TTC549 (cell line): ENCODE measurements around the gene NUDT21.

ENCODE experiments used
- FAIRE-seq: peaks from 2 replicates; lab custom pipeline; 2012; peaks lifted over from hg19 to GRCh38; lab: Jason Lieb, UNC

NUDT21 gene

DNA sequence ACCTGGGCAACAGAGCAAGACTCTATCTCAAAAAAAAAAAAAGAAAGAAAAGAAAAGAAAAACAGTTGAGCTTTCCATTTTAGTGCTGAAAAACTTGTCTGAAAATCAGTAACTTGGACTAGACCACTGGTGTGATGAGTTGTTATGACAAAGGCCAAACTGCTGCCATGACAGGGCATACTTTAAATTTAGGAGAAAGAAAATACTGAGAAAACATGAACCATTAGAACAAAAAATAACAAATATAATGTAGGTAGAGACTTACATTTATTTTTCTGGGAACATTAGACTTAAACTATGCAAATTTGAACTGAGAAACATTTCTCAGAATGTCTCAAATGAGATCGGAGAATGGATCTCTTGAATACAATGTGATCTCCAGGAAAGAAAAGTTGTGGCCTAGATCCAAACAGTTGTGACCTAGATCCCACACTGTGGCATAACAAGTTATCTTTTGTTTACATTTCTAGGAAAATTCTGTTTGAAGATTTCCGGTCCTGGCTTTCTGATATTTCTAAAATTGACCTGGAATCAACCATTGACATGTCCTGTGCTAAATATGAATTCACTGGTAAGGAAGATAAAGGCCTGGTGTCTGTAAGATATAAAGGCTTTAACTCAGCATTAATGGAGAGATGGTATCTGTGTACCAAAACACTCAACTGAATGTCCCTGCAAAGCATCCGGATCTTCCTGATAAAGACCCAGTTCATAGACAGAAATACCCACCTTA is 11.1 kb upstream of the NUDT21 start:
- FAIRE-seq = no peak

DNA sequence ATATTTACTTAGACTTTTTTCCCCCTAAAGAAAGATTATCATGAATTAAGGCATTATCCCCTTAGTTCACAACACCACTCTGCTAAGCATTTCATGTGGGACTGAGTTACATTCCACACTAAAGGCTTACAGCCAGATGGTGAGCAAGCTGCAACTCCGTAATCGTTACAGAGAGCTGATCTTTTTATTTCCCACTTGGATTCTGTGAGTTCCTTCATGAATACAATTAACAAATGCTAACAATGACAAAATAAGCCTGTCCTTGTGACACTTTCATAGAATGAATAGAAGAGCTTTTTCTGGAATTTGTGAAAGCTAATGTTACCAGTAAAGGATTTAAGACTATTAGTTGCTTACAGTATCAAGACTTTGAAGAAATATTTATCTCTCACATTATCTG is 9.0 kb upstream of the NUDT21 start:
- no peak for FAIRE-seq

- no peak for FAIRE-seq
These were observed 6.9 kb upstream of the NUDT21 start for GRCh38 chr16:56457927-56458470.

DNA sequence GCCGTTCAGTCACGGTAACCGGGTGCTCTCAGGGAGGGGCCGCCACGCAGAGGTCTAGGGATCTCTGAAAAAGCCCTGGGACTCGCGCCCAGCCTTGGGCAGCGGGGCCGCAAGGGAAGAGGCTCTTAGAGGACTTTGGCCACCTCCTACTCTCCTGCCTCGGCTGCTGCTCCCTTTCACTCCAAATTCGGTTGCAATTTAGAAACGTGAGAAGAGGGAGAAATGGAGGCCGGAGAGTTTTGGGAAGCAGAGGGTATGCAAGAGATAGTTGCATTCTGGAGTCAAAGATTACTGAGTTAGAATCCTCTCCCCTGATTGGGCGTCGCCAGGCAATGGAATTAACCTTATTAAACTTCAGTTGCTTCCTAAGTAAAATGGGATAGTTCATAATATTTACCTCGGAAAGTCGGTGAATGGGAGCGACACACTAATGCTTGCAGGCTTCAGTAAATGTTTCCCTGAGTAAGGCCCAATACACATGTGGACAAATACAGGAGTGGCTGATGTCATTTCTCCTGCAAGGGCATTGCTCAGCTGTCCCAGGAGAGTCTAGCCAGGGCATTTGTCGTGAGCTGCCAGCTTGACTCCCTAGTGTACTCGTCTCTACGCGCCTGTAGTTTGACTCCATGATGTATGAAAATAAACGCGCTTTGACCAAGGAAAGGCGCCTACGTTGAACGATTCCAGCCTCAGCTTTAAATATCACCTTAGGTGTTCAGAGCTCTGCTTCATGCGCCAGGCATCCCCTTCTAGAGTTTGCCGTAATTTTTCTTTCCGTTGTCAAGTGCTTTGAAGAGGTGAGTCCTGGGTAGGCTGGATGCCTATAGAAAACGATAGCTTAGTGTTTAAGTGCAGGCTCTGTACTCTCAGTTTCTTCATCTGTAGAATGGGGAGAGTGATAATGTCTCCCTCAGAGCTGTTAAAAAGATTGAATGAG is 889 bp upstream of the NUDT21 start:
- FAIRE-seq = no peak

GRCh38 chr16:56450275-56450985 is 702 bp downstream of the NUDT21 start:
- FAIRE-seq = no peak

DNA sequence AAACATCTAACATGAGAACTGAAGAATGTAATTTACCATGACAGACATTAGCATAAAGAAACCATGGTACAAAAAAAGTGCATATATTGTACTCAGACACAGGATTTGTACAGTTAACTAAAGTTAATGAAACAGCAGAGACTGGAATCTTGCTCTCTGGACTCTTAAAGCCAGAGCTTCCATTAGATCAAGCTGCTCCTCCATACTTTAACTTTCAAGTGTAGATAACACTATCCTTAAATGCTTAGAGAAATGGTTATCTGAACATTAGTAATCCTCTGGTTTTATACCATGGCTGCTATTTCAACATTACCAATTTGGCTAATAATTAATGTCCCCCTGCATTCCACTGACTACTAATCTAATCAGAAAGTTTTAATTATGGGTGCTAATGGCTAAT is 3.1 kb downstream of the NUDT21 start:
- FAIRE-seq = no peak

- FAIRE-seq = no peak
These were observed 3.8 kb downstream of the NUDT21 start for GRCh38 chr16:56447286-56447685.

DNA sequence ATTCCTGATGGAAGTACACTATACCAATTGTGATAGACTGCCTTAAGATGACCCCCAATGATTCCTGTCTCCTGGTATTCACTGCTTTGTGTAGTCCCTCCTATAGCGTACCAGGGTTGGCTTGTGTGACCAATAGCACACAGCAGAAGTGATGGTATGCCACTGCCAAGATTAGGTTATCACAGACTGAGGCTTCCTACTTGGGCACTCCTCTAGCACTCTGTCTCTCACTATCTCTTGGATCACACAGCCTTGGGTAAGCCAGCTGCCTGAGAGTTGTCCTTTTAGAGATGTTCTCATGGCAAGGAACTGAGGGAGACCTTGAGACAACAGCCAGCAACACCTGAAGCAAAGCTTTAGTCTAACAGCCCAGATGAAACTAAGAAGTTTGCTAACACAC is 13.1 kb downstream of the NUDT21 start:
- FAIRE-seq = no peak

- no peak for FAIRE-seq
These were observed 14.9 kb downstream of the NUDT21 start for GRCh38 chr16:56436258-56436657.

DNA sequence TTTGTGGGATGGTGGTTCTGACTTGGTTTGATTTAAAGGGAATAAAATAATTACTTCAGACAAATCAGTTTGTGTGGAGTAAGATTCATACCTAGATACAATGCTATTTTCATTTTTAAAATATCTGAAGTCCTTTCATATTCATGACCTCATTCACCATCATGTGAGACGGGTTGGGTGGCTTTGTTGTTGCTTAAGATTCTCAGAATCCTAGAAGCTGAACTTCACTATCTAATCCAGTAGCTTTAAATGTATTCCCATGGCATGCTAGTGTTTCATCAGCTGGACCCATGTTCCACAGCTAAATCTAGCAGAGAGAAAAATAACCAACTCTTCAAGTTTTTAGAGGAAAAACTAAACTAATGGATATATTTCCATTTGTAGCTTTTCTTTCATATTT is 23.0 kb downstream of the NUDT21 start:
- no peak for FAIRE-seq

DNA sequence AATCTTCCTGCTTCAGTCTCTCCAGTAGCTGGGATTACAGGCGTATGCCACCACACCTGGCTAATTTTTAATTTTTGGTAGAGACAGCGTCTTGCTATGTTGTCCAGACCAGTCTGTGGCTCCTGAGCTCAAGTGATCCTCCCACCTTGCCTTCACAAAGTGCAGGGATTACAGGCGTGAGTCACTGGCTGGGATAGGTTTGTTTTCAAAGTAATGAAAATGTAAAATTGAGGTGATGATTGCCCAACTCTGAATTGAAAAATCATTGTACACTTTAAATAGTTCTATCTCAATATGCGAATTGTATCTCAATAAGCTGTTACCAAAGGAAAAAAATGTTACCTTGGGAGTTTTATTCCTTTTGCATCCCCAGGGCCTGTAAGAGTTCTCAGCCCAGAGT is 24.5 kb downstream of the NUDT21 start:
- FAIRE-seq = no peak

DNA sequence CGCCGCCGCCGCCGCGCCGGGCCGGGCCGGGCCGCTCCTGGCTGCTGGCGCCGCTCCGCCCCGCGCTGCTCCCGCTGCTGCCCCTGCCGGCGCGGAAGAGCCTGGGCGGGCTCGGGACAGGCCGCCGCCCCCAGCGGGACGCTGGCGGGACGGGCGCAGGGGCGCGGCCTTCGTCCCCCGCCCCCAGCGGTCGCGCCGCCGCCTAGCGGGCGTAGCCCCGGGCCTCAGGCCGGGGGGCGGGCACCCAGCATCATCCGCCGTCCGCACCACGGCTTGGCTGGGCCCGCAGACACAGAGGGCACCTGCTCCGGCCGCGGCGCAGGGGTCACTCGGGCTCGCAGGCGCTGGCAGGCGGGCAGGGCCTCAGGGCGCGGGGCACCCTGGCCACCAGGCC is 25.7 kb downstream of the NUDT21 start, which contains the start of gene AMFR:
AMFR (minus strand) TSS at position 107 of the 394 bp plus-strand sequence. CDS start 218 bp downstream, outside the sequence.
- no peak for FAIRE-seq

DNA sequence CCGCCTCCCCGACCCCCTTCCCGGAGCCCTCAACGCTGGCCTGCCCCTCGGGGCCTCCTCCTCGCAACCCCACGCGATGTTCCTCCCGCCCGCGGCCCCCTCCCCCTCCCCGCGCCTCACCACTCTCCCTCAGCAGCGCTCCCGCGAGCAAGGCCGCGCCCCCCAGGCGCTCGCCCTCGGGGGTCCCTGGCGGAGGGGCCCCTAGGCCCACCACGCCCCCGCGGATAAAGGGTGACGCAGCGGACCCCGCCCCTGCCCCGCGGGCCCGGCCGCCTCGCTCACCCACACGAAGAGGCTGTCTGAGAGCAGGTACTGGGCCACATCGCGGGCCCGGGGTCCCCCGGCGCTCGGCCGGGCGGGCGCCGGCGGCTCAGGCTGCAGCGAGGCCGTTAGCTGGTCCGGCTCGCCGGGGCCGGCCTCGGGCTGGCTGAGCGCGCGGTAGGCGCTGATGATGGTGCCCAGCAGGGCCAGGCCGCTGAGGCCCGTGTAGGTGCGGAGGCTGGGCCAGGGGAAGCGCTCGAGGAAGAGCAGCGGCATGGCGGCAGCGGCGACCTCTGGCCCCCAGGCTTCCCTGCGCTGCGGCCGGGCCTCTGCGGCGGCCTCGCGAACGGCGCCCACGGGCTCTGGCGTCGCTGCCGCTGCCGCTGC is 26.2 kb downstream of the NUDT21 start:
- no peak for FAIRE-seq

- FAIRE-seq = no peak
These were observed 26.7 kb downstream of the NUDT21 start for GRCh38 chr16:56424404-56424764.

- FAIRE-seq = no peak
These were observed 27.3 kb downstream of the NUDT21 start for GRCh38 chr16:56423584-56424403.

DNA sequence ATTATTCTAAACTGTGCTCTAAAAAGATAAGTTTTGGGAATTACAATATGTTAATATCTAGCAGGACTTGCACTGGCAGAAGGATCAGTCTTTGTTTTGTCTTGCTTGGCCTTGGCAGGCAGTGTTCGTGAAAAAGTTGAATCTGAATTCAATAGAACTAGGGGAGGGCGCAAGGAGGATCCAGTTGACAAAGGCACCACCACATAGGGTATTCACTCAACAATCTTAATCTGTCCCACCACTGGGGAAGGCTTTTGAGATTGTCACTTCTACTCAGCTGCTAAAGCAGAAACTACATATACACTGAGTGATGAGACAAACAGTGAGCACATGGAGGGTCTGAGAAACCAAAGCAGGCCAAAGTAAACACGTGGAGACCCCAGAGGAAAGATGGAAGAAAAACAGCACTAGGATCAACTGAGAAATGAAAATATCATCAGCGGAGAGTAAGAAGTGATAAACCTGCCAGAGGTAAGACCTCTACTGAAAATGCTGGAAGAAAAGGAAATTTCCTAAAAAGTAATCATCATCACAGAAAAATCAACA is 28.2 kb downstream of the NUDT21 start:
- FAIRE-seq = no peak

GRCh38 chr16:56421976-56422669 is 29.0 kb downstream of the NUDT21 start:
- FAIRE-seq = no peak

GRCh38 chr16:56421313-56421712 is 29.8 kb downstream of the NUDT21 start:
- no peak for FAIRE-seq

GRCh38 chr16:56420613-56421012 is 30.5 kb downstream of the NUDT21 start:
- FAIRE-seq = no peak
